ENCODE measurements around the gene FOXK1.
"Not testable (repeated sequence)": the region's sequence is repeated elsewhere in the genome, so short reads cannot be mapped to it uniquely, and the experiment has no call there.

The FOXK1 gene

DNA sequence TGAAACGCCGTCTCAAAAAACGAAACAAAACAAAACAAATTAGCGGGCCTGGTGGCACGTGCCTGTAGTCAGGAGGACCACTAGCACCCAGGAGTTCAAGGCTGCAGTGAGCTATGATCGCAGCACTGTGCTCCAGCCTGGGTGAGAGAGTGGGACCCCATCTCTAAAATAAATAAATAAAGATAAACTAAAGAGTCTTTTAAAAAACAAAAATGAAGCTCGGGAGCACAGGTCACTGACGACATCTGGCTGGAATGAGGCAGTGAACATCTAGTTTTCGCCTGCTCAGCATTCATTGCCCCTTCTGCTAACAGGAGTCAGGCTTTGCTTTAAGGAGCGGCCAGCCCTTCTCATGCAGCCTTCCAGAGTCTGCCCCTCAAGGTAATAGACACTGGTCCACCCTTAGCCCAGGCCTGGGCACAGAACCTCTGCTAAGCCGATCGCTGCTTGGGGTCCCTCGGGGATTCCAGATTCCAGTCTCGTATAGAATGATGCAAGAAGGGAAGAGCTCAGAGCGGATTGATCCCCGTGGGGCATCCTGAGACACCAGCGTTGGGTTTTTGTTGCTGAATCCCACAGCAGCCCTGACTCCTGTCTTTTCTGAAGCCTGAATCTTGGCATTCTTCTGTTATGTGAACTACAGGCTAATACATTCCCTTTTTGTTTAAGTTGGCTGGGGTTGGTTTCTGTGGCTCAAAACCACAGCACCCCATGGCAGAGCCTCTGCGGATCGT is 14.2 kb upstream of the FOXK1 start:
- DNase-seq (ENCODE audit: low spot score) = no peak

DNA sequence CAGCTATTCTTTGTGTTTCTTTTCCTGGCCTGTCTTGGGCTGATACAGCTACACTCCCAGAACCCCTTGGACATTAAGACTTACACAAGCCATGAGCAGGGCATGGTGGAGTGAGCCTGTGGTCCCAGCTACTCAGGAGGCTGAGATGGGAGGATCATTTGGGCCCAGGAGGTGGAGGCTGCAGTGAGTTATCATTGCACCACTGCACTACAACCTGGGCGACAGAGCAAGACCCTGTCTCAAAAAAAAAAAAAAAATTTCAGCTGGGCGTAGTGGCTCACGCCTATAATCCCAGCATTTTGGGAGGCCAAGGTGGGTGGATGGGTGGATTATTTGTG is 13.6 kb upstream of the FOXK1 start:
- DNase-seq (ENCODE audit: low spot score) = no peak

DNA sequence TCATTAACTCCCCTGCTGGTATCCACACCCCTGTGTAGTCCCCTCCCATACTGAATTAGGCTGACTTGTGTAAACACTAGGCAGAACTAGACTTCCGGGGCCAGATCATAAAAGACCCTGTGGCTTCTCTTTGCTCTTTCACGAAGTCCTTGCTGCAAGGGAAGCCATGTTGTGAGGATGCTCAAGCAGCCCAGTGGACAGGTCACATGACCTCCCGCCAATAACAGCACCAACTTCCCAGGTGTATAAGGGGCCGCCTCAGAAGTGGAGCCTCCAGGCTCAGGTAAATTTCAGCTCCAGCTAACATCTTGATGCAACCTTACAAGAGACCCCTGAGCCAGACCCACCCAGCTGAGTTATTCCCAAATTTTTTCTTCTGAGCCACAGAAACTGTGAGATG is 11.3 kb upstream of the FOXK1 start:
- no peak for DNase-seq (ENCODE audit: low spot score)

DNA sequence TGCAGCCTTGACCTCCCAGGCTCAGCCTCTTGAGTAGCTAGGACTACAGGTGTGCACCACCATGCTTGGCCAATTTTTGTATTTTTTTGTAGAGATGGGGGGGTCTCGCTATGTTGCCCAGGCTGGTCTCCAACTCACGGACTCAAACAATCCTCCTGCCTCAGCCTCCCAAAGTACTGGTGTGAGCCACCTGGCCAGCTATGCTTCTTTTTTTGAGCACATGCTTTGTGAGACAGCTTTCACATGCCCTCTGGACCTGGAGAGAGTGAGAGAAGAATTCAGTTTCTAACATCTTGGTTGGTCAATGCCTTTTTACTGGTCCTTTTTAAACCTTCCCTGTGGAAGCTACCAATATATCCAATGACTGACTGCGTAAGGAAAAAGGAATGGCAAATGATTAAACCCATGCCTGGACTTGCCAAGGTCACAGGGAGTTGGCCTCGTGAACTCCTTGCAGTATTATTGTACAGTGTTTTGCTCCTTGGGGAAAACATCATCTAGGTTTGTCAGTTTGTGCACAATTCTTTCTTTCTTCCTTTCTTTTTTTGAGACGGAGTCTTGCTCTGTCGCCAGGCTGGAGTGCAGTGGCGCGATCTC is 6.2 kb upstream of the FOXK1 start:
- DNase-seq (ENCODE audit: low spot score) = no peak

DNA sequence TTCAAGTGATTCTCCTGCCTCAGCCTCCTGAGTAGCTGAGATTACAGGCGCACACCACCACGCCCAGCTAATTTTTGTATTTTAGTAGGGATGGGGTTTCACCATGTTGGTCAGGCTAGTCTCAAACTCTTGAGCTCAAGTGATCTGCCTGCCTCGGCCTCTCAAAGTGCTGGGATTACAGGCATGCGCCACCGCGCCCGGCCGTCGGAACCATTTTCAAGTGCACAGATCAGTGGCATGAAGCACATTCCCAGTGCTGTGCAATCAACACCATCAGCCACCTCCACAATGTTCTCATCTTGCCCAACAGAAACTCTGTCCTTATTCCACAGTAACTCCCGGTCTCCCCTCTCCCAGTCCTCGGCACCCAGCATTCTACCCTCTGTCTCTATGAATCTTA is 4.6 kb upstream of the FOXK1 start:
- DNase-seq (ENCODE audit: low spot score) = not testable (repeated sequence)

DNA sequence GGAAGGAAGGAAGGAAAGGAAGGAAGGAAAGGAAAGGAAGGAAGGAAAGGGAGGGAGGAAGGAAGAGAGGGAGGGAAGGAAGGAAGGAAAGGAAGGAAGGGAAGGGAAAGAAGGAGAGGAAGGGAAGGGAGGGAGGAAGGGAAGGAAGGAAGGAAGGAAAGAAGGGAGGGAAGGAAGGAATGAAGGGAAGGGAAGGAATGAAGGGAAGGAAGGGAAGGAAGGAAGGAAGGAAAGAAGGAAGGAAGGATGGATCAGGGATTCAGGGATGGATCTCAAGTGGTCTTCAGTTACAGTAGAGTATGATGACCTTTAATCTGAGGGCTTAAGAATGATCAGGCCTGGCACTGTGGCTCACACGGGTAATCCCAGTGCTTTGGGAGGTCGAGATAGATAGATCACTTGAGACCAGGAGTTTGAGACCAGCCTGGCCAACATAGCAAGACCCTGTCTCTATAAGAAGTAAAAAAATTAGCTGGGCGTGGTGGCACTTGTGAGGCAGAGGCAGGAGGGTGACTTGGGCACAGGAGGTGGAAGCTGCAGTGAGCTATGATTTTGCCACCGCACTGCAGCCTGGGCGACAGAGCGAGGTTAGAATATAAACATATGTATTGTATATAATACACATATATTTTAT is 760 bp upstream of the FOXK1 start:
- no peak for DNase-seq (ENCODE audit: low spot score)

DNA sequence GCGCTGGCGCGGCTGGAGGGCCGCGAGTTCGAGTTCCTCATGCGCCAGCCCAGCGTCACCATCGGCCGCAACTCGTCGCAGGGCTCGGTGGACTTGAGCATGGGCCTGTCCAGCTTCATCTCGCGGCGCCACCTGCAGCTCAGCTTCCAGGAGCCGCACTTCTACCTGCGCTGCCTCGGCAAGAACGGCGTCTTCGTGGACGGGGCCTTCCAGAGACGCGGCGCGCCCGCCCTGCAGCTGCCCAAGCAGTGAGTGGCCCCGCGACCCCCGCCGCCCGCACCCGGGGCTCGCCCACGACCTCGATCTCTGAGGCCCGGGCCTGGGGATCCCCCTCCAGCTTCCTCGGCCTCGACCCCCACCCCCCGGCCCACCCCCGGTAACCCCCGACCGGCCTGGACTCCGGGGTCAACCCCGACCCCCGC is 537 bp downstream of the FOXK1 start:
- peak; percentile 76 for DNase-seq (ENCODE audit: low spot score)

DNA sequence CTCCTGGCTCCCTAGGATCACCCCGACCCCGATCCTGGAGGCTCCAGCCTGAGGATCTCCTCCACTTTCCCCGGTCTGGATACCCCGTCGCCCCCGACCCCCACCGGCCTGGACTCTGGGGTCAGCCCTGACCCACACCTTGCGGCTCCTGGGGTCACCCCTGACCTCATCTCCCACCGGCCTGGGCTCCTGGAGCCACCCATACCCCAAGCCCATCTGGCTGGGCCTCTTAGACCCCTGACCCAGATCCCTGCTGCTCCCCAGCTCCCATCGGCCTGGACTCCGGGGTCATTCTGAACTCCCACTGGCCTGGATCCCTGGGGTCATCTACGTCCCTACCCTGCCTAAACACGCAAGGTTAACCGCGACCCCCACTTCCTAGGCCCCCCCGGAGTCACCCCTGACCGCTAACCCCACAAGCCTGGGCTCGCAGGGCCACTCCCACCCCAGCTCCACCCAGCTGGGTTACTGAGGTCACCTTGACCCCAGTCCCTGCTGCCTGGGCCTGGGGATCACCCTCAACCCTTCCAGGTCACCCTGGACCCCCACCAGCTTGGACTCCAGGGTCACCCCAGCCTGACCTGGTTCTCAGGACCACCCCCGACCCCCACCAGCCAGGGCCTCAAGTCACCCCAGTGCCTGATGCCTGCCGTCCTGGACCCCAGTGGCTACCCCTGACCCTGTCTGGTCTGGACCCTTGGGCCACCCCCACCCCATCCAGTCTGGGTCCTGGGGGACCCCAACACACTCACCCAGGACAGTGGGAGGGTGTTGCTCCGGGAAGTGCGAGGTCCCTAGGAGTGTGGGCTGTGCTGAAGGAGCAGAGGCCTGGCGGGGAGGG is 1.2 kb downstream of the FOXK1 start:
- no peak for DNase-seq (ENCODE audit: low spot score)

DNA sequence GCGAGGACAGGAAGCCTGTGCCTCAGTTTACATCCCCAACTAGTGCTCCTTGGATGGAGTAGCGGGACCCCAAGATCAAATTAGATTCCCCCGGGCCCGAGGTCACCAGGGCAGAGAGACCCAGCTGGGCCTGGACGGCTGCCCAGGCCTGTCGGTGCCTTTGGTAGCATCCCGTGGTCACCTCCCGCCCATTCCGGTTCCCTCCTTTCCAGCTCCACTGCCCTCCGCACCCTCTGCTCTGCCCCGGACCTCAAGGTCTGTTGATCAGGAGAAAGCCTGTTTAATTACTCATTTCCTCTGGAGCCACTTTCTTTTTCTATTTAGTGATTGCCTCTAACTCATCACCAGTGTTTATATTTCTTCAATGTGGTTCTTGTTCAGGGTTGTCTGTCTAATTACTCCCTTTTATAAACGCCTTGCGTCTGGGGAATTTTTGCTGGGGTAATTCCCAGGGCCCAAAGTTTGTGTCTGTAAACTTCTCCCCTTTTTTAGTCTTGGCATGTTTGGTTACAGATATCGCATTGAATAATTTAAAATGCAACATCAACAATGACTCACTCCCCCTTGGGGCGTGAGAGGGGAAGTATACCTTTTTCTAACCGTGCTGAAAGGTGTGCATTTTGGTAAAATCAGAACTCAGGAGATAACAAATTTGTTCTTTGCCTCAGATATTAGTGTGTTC is 1.9 kb downstream of the FOXK1 start:
- peak; percentile 79 for DNase-seq (ENCODE audit: low spot score)

DNA sequence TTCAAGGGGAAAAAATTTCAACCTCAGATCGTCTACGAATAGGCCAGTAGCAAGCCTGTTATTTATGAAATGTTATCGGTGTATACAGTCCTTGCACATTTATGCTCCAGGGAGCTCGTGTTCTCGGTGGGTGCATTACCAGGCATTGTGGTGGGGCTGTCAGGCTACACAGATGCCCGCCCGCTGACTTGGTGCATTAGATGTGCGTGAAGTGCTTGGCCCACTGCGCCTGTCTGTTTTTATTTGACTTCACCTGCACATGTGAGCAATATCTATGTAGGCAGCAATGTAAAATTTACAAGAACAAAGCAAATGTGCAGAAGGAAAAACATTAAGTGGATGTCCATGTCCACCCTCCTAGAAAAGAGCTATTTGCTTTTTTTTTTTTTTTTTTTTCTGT is 2.8 kb downstream of the FOXK1 start:
- no peak for DNase-seq (ENCODE audit: low spot score)

DNA sequence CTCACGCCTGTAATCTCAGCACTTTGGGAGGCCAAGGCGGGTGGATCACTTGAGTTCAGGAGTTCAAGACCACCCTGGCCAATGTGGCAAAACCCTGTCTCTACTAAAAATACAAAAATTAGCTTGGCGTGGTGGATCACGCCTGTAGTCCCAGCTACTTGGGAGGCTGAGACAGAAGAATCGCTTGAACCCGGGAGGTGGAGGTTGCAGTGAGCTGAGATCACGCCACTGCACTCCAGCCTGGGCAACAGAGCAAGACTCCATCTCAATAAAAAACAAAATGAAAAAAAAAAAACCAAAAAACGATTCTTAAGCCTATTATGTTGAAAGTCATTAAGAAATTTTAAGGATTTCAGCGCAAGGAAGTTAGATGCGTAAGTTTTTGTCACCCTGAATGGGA is 3.6 kb downstream of the FOXK1 start:
- not testable (repeated sequence) for DNase-seq (ENCODE audit: low spot score)

DNA sequence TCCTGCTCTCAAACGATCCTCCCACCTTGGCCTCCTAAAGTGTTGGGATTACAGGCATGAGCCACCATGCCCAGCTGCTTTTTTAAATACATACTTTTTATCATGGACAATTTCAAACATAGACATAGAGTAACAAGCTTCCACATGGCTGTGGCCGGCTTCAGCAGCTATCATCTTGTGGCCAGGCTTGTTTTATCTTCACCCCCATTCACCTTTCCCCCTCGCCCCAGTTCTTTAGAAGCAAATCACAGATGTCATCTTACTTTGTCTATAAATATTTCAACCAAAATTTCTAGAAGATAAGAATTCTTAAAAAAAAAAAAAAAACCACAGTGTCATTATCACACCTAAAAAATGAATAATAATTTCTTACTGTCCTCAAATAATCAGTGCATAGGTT is 5.9 kb downstream of the FOXK1 start:
- no peak for DNase-seq (ENCODE audit: low spot score)

DNA sequence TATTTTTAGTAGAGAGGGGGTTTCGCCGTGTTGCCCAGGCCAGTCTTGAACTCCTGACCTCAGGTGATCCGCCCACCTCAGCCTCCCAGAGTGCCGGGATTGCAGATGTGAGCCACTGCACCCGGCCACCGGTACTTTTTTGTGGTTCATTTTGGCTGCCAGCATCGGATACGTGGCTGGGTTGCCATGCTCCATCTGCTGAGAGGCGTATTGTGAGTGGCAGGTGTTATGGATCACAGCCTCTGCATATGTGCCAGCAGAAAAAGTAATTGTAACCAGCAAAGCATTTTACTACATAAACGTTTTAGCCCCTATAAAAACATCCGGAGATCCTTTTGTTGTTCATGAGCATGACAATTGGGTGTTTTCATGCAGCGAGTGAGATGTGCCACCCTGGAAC is 7.1 kb downstream of the FOXK1 start:
- no peak for DNase-seq (ENCODE audit: low spot score)

DNA sequence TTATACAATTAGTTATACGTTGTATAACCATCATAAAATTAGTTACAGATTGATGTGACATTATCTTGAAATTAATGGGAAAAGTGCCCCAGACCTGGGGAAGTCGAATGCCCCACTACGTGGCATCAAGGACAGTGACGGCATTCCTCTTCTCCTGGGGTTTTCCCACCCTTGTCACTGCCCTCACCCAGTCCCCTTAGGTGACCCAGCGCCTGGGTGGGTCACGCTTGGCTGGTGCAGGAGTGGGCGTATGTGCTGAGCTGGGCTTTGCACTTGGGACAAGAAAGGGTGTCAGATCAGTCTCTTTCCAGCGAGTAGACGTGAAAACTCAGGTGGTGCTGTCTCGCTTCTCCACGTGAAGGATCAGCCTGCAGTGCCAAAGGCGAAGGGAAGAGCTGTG is 7.6 kb downstream of the FOXK1 start:
- no peak for DNase-seq (ENCODE audit: low spot score)

DNA sequence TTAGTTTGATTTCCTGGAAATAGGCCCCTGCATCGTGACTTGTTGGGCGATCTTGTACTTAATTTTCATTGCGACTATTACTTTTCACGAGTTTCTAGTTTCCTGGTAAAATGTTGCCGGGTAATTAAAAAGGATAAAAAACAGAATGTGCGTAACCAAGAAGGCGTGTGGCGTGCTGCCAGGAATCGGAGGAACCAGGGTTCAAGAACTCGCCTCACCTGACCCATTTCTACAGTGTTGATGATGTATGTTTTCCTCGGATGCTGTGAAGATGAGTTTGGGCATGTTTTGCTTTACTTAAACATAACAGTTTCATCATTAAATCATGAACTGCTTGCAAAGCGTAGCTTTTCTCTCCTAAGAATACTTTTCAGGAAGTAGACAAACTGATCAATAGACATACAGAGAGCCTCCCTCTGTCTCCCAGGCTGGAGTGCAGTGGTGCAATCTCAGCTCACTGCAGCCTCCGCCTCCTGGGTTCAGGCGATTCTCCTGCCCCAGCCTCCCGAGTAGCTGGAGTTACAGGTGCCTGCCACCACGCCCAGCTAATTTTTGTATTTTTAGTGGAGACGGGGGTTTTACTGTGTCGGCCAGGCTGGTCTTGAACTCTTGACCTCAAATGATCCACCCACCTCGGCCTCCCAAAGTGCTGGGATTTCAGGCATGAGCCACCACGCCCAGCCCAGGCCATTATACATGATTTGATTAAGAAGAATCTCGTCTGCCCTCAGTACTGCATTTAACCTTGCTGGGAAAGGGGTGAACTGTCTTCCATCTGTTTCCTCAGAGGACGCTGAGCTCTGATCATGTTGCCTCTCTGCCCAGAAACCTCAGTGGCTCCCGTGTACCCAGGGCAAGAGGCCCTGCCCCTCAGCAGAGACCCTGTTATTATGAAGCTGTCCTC is 9.1 kb downstream of the FOXK1 start:
- DNase-seq (ENCODE audit: low spot score) = no peak

DNA sequence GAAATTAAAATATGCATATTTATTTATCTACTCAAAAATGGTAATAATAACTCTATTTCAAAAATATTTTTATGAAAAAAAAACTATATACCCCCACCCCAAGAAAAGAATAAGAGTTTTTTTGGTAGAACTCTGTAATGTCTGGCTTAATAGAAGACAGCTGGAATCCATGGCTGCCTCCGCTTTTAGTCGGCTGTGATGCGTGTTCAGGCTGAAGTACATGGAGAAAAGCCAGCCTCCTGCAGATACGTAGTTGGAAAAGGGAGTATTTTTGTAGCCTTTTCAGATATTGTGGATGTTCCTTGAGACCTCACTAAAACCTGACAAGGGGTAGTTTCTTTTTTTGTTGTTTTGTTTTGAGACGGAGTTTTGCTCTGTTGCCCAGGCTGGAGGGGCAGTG is 10.0 kb downstream of the FOXK1 start:
- no peak for DNase-seq (ENCODE audit: low spot score)

DNA sequence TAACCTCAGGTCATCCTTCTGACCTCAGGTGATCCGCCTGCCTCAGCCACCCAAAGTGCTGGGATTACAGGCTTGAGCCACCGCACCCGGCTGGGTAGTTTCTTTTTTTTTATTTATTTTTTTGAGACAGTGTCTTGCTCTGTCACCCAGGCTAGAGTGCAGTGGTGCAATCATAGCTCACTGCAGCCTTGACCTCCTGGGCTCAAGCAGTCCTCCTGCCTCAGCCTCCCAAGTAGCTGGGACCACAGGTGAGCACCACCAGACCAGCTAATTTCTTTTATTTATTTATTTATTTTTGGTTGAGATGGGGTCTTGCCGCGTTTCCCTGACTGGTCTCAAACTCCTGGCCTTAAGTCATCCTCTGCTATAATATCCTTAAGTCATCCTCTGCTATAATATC is 10.5 kb downstream of the FOXK1 start:
- DNase-seq (ENCODE audit: low spot score) = not testable (repeated sequence)

DNA sequence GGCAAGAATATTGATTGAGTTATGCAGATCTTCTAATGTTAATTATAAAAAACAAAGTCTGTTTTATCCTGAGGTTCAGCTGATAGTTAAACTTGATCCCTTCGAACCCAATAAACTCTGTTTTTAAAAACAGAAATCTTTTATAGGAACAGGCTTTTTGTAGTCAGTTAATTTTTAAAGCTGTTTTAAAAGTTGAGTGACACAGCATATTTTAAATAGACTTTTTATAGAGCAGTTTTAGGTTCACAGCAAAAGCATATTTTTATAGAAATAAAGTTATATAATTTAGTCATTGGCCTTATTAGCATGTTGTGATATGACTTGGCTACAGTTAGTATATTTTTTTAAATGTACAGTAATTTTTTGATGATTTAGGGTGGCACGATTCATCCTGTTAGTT is 11.1 kb downstream of the FOXK1 start:
- DNase-seq (ENCODE audit: low spot score) = no peak

DNA sequence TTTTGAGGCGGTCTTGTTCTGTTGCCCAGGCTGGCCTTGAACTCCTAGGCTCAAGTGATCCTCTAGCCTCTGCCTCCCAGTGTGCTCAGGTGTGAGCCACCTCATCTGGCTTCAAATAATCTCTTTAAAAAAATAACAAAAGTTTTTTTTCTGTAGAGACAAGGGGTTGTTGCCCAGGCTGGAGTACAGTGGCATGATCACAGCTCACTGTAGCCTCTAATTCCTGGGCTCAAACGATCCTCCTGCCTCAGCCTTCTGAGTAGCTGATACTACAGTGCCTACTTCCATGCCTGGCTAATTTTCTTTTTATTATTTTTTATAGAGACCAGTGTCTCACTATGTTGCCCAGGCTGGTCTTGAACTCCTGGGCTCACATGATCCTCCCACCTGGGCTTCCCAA is 11.7 kb downstream of the FOXK1 start:
- DNase-seq (ENCODE audit: low spot score) = no peak

DNA sequence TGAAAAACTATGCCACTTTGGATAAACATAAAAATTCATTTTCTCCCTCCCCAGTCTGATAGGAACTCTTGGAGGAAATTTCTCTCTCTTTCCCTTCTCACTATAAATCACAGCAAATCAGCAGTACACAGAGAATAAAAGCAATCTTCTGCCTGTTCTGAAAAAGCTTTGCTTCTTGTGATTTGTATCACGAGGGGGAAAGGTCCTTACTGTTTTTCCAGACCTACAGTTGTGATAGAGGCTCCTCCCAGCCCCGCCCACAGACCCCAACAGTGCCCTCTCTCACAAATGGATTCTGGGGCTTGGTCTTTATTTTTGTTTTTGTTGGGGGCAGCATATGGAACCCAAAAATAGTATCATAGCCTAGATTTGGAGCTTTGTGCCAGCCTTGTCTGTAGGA is 12.2 kb downstream of the FOXK1 start:
- no peak for DNase-seq (ENCODE audit: low spot score)

DNA sequence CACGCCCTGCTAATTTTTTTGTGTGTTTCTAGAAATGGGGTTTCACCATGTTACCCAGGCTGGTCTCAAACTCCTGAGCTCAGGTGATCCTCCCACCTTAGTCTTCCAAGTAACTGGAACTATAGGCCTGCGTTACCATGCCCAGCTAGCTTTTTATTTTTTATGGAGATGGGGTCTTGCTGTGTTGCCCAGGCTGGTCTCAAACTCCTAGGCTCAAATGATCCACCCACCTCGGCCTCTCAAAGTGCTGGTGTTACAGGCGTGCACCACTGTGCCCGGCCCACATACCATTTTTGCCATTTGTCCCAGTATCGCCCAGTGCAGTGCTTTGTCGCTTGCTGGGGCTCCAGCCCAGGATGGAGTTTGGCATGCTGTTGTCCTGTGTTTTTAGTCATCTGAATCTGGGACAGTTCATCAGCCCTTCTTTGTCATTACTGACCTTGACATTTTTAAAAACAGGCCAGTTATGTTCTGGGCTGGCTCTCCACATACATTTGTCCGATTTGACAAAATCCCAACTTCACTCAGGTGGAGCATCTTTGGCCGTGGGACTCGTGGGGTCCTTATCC is 16.7 kb downstream of the FOXK1 start:
- DNase-seq (ENCODE audit: low spot score) = no peak

All from SW480 (cell line).